Mononuclear cell (primary cell): ENCODE measurements around the gene GRAMD2A. TPM values are rescaled to one million over a fixed set of nuclear protein-coding genes. Genes with fewer than 3 reads are reported as not detected.

Experiments
- H3K27me3 ChIP-seq: 2 replicates; pipeline ENCODE4 v1.6.0; 2011; ENCODE audit warnings: low read length, control low read depth; ENCODE audit not compliant: insufficient read depth
- H3K4me1 ChIP-seq: 2 replicates; pipeline ENCODE4 v1.5.1; 2011; ENCODE audit warnings: mild to moderate bottlenecking, low read length, control low read depth; ENCODE audit not compliant: insufficient read depth
- H3K4me3 ChIP-seq: 2 replicates; pipeline ENCODE4 v1.5.1; 2011; ENCODE audit warnings: mild to moderate bottlenecking, low read length, moderate library complexity
- H3K9me3 ChIP-seq: 2 replicates; pipeline ENCODE4 v1.5.1; 2011; ENCODE audit warnings: low read depth, mild to moderate bottlenecking, control low read depth, low read length
- total RNA-seq: library from RNA; depleted of rRNA; stranded (reverse); fragments of >200 nt; gene quantifications from one replicate; pipeline ENCODE4 v1.2.3, GENCODE V29; 2012

The GRAMD2A gene
- total RNA-seq, 1 donor, result not detected

- Histone ChIP-seq H3K27me3 (no peaks in the 10 kb centered on the region), H3K4me3 (no peak overlapping the region), H3K4me1 (peaks cover 3% of the 10 kb centered on the region), H3K9me3 (no peaks in the 10 kb centered on the region)
These were observed 73.4 kb downstream of the GRAMD2A start for GRCh38 chr15:72124218-72124617.

- Histone ChIP-seq H3K4me1 (peaks cover 20% of the 10 kb centered on the region), H3K4me3 (peak within 1 kb of the TSS; percentile 86), H3K27me3 (no peaks in the 10 kb centered on the region), H3K9me3 (no peaks in the 10 kb centered on the region)
These were observed 79.3 kb downstream of the GRAMD2A start, which contains the start of the genes MYO9A and SENP8 for GRCh38 chr15:72118017-72118978. TSS of gene MYO9A (minus strand) at chr15:72118150. CDS start at chr15:72046563, 71,587 bp downstream. TSS of gene SENP8 (plus strand) at chr15:72118403. CDS start at chr15:72139624, 21,221 bp downstream.

- Histone ChIP-seq H3K9me3 (no peaks in the 10 kb centered on the region), H3K27me3 (no peaks in the 10 kb centered on the region), H3K4me1 (peaks cover 20% of the 10 kb centered on the region), H3K4me3 (peak overlapping the region; percentile 86)
These were observed 80.0 kb downstream of the GRAMD2A start for GRCh38 chr15:72117486-72118016.

GRCh38 chr15:72116731-72117485 is 80.7 kb downstream of the GRAMD2A start:
- Histone ChIP-seq H3K4me3 (peak overlapping the region; percentile 86), H3K9me3 (no peaks in the 10 kb centered on the region), H3K4me1 (peaks cover 20% of the 10 kb centered on the region), H3K27me3 (no peaks in the 10 kb centered on the region)

GRCh38 chr15:72113347-72114031 is 84.1 kb downstream of the GRAMD2A start:
- Histone ChIP-seq H3K4me3 (no peak overlapping the region), H3K9me3 (no peaks in the 10 kb centered on the region), H3K4me1 (peaks cover 11% of the 10 kb centered on the region), H3K27me3 (no peaks in the 10 kb centered on the region)

- Histone ChIP-seq H3K4me3 (no peak overlapping the region), H3K9me3 (no peaks in the 10 kb centered on the region), H3K27me3 (no peaks in the 10 kb centered on the region), H3K4me1 (peaks cover 11% of the 10 kb centered on the region)
These were observed 84.8 kb downstream of the GRAMD2A start for GRCh38 chr15:72112805-72113204.

- no peak overlapping the region for H3K4me3 ChIP-seq
- no peaks in the 10 kb centered on the region for H3K27me3 ChIP-seq
- peaks cover 9% of the 10 kb centered on the region for H3K4me1 ChIP-seq
- no peaks in the 10 kb centered on the region for H3K9me3 ChIP-seq
These were observed 85.5 kb downstream of the GRAMD2A start for GRCh38 chr15:72112116-72112515.

- Histone ChIP-seq H3K4me1 (no peaks in the 10 kb centered on the region), H3K9me3 (no peaks in the 10 kb centered on the region), H3K4me3 (no peak overlapping the region), H3K27me3 (no peaks in the 10 kb centered on the region)
These were observed 87.2 kb downstream of the GRAMD2A start for GRCh38 chr15:72110355-72110754.

Other genes with a start within 250 kb of the GRAMD2A start
- gene MYO9A, start 79.6 kb downstream of the GRAMD2A start, total RNA-seq, result 25.3 TPM
- 0.21 TPM for gene SENP8, start 79.4 kb downstream of the GRAMD2A start, total RNA-seq
- 470 TPM for gene PKM, start 33.4 kb upstream of the GRAMD2A start, total RNA-seq
- 65.4 TPM for gene PARP6, start 74.8 kb upstream of the GRAMD2A start, total RNA-seq
- gene CELF6, start 122.4 kb upstream of the GRAMD2A start, total RNA-seq, result 0.84 TPM
- 70.2 TPM for gene HEXA, start 178.2 kb upstream of the GRAMD2A start, total RNA-seq
- not detected for gene TMEM202, start 200.5 kb upstream of the GRAMD2A start, total RNA-seq